ENCODE measurements around the gene BTNL9. TPM values are rescaled to one million over a fixed set of nuclear protein-coding genes. Genes with fewer than 3 reads are reported as not detected.
"Not testable (repeated sequence)": the region's sequence is repeated elsewhere in the genome, so short reads cannot be mapped to it uniquely, and the experiment has no call there.

The BTNL9 gene
- total RNA-seq, 4 donors from 2014 or later: 2.5 to 96.5 (median 15.4) TPM

DNA sequence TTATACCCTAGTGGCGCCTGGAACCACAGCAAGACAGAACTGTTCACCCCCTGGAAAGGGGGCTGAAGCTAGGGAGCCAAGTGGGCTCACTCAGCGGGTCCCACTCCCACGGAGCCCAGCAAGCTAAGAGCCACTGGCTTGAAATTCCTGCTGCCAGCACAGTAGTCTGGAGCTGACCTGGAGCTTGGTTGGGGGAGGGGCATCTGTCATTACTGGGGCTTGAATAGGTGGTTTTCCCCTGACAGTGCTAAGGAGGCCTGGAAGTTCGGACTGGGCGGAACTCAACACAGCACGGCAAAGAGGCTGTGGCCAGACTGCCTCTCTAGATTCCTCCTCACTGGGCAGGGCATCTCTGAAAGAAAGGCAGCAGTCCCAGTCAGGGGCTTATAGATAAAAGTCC is 31.9 kb upstream of the BTNL9 start:
- no peak for DNase-seq
- 76% methylated on average over 6 of the region's 6 CpGs; no CpG with 5 or more reads in 1 of the 2 donors for WGBS, 2 donors (ENCODE audit: low coverage in 1 of 2)
- H3K4me1 ChIP-seq: no peaks in the 10 kb centered on the region
- no peaks in the 10 kb centered on the region for H3K36me3 ChIP-seq
- H3K27me3 ChIP-seq: peaks cover 13% of the 10 kb centered on the region
- H3K27ac ChIP-seq: no peak overlapping the region
- in situ Hi-C loops (cut with MboI; ENCODE audit: low pct_ligation_motif_present in 1 of 4, low pct_unique_long_range_greater_than_20kb in 1 of 4, low sequenced_read_pairs in 3 of 4) (loop anchor here in 2 of 4 donors (5.0 kb wide), 1 partner anchor 66 kb away; no protein-coding TSS in a partner anchor), intact Hi-C loops (cut with DNase I; ENCODE audit: low total_unique reads) (loop anchor here (5.0 kb wide), 1 partner anchor 61 kb away; no protein-coding TSS in a partner anchor)
- TF ChIP-seq POLR2AphosphoS5 (IDR thresholded peaks at IDR 0.05) (no peak), EP300 (IDR thresholded peaks at IDR 0.05; ENCODE audit: low read depth) (no peak), POLR2A (IDR thresholded peaks at IDR 0.05) (no peak), CTCF (IDR thresholded peaks at IDR 0.05) (no peak)
- no peak overlapping the region for H3K4me3 ChIP-seq
- no peaks in the 10 kb centered on the region for H3K9me3 ChIP-seq

DNA sequence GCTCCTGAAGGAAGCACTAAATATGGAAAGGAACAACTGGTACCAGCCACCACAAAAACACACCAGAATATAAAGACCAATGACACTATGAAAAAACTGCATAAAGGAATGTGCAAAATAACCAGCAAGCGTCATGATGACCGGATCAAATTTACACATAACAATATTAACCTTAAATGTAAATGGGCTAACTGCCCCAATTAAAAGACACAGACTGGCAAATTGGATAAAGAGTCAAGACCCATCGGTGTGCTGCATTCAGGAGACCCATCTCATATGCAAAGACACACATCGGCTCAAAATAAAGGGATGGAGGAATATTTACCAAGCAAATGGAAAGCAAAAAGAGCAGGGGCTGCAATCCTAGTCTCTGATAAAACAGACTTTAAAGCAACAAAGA is 30.0 kb upstream of the BTNL9 start:
- in situ Hi-C loops (cut with MboI; ENCODE audit: low pct_ligation_motif_present in 1 of 4, low pct_unique_long_range_greater_than_20kb in 1 of 4, low sequenced_read_pairs in 3 of 4); H3K27ac ChIP-seq; H3K36me3 ChIP-seq; H3K4me1 ChIP-seq; H3K4me3 ChIP-seq; H3K9me3 ChIP-seq; intact Hi-C loops (cut with DNase I; ENCODE audit: low total_unique reads); DNase-seq: not testable (repeated sequence)
- peaks cover 13% of the 10 kb centered on the region for H3K27me3 ChIP-seq
- 83 to 96% methylated on average over 4 of the region's 4 CpGs for WGBS, 2 donors (ENCODE audit: low coverage in 1 of 2)

GRCh38 chr5:181014654-181015053 is 25.4 kb upstream of the BTNL9 start:
- H3K4me1 ChIP-seq; intact Hi-C loops (cut with DNase I; ENCODE audit: low total_unique reads); in situ Hi-C loops (cut with MboI; ENCODE audit: low pct_ligation_motif_present in 1 of 4, low pct_unique_long_range_greater_than_20kb in 1 of 4, low sequenced_read_pairs in 3 of 4); DNase-seq; H3K27ac ChIP-seq; H3K27me3 ChIP-seq; H3K4me3 ChIP-seq; H3K36me3 ChIP-seq; H3K9me3 ChIP-seq: not testable (repeated sequence)

GRCh38 chr5:181017448-181017847 is 22.6 kb upstream of the BTNL9 start:
- H3K36me3 ChIP-seq; H3K4me3 ChIP-seq; H3K4me1 ChIP-seq; in situ Hi-C loops (cut with MboI; ENCODE audit: low pct_ligation_motif_present in 1 of 4, low pct_unique_long_range_greater_than_20kb in 1 of 4, low sequenced_read_pairs in 3 of 4); intact Hi-C loops (cut with DNase I; ENCODE audit: low total_unique reads); DNase-seq; H3K27ac ChIP-seq; H3K27me3 ChIP-seq: not testable (repeated sequence)
- peaks cover 9 to 12% of the 10 kb centered on the region in 2 donors for H3K9me3 ChIP-seq
- WGBS, 2 donors (ENCODE audit: low coverage in 1 of 2): 71 to 86% methylated on average over 1 to 3 of the region's 3 CpGs

- intact Hi-C loops (cut with DNase I; ENCODE audit: low total_unique reads): no loop called here
- DNase-seq: no peak
- H3K4me3 ChIP-seq: no peak overlapping the region
- H3K9me3 ChIP-seq: peaks cover 12 to 14% of the 10 kb centered on the region in 2 donors
- 88% methylated on average over 3 of the region's 3 CpGs; no CpG with 5 or more reads in 1 of the 2 donors for WGBS, 2 donors (ENCODE audit: low coverage in 1 of 2)
- in situ Hi-C loops (cut with MboI; ENCODE audit: low pct_ligation_motif_present in 1 of 4, low pct_unique_long_range_greater_than_20kb in 1 of 4, low sequenced_read_pairs in 3 of 4): no loop called here
- no peaks in the 10 kb centered on the region for H3K4me1 ChIP-seq
- H3K27ac ChIP-seq: no peak overlapping the region
- TF ChIP-seq EP300 (IDR thresholded peaks at IDR 0.05; ENCODE audit: low read depth) (no peak), POLR2AphosphoS5 (IDR thresholded peaks at IDR 0.05) (no peak), POLR2A (IDR thresholded peaks at IDR 0.05) (no peak), CTCF (IDR thresholded peaks at IDR 0.05) (no peak)
- no peaks in the 10 kb centered on the region for H3K36me3 ChIP-seq
- no peaks in the 10 kb centered on the region for H3K27me3 ChIP-seq
Observed at GRCh38 chr5:181020688-181021087, 19.4 kb upstream of the BTNL9 start.

Data from transverse colon (tissue), 4 donors.